ENCODE data around the gene ZSWIM6.
A peak's percentile ranks its signal among the peaks of the same experiment; 100 is the strongest.

The ZSWIM6 gene

GRCh38 chr5:61331407-61332357 lies at the start of gene ZSWIM6:
TSS of gene ZSWIM6 (plus strand) at chr5:61332258. CDS start at chr5:61332273, 15 bp downstream.
- peaks cover 20% of the 10 kb centered on the region for H3K27me3 Mint-ChIP-seq
- peaks cover 9% of the 10 kb centered on the region for H3K36me3 Mint-ChIP-seq (ENCODE audit: low read depth)
- ATAC-seq (peak; percentile 81), DNase-seq (peak; percentile 98)
- no peaks in the 10 kb centered on the region for H3K9me3 Mint-ChIP-seq
- peaks cover 50% of the 10 kb centered on the region for H3K4me1 Mint-ChIP-seq
- peak within 1 kb of the TSS; percentile 80 for H3K27ac Mint-ChIP-seq
- H3K4me3 Mint-ChIP-seq = peak within 1 kb of the TSS; percentile 82

GRCh38 chr5:61283471-61283870 lies 48.6 kb upstream of the ZSWIM6 start:
- no peaks in the 10 kb centered on the region for H3K27me3 Mint-ChIP-seq
- no peak for ATAC-seq
- peaks cover 14% of the 10 kb centered on the region for H3K4me1 Mint-ChIP-seq

GRCh38 chr5:61285531-61285930 lies 46.5 kb upstream of the ZSWIM6 start:
- no peaks in the 10 kb centered on the region for H3K27me3 Mint-ChIP-seq
- no peak overlapping the region for H3K27ac Mint-ChIP-seq
- H3K4me1 Mint-ChIP-seq = peaks cover 8% of the 10 kb centered on the region
- no peaks in the 10 kb centered on the region for H3K9me3 Mint-ChIP-seq
- ATAC-seq (no peak), DNase-seq (no peak)
- no peaks in the 10 kb centered on the region for H3K36me3 Mint-ChIP-seq (ENCODE audit: low read depth)
- H3K4me3 Mint-ChIP-seq = no peak overlapping the region

More at GRCh38 chr5:61283471-61283870, 48.6 kb upstream of the ZSWIM6 start:
- Mint-ChIP-seq H3K9me3 (no peaks in the 10 kb centered on the region), H3K27ac (no peak overlapping the region), H3K4me3 (no peak overlapping the region), H3K36me3 (ENCODE audit: low read depth) (no peaks in the 10 kb centered on the region)
- no peak for DNase-seq

GRCh38 chr5:61286446-61287132 lies 45.5 kb upstream of the ZSWIM6 start:
- no peak for ATAC-seq
- no peak for DNase-seq
- no peaks in the 10 kb centered on the region for H3K9me3 Mint-ChIP-seq
- H3K4me1 Mint-ChIP-seq = no peaks in the 10 kb centered on the region
- H3K36me3 Mint-ChIP-seq (ENCODE audit: low read depth) = no peaks in the 10 kb centered on the region
- no peak overlapping the region for H3K4me3 Mint-ChIP-seq
- H3K27me3 Mint-ChIP-seq = no peaks in the 10 kb centered on the region
- H3K27ac Mint-ChIP-seq = no peak overlapping the region

- H3K36me3 Mint-ChIP-seq (ENCODE audit: low read depth) = no peaks in the 10 kb centered on the region
- DNase-seq (no peak), ATAC-seq (no peak)
Measured at GRCh38 chr5:61287474-61287873, 44.6 kb upstream of the ZSWIM6 start.

GRCh38 chr5:61289241-61289640 lies 42.8 kb upstream of the ZSWIM6 start:
- Mint-ChIP-seq H3K27ac (no peak overlapping the region), H3K27me3 (no peaks in the 10 kb centered on the region), H3K9me3 (no peaks in the 10 kb centered on the region), H3K4me1 (no peaks in the 10 kb centered on the region), H3K4me3 (no peak overlapping the region), H3K36me3 (ENCODE audit: low read depth) (no peaks in the 10 kb centered on the region)
- no peak for ATAC-seq
- no peak for DNase-seq

More at GRCh38 chr5:61287474-61287873, 44.6 kb upstream of the ZSWIM6 start:
- Mint-ChIP-seq H3K27ac (no peak overlapping the region), H3K27me3 (no peaks in the 10 kb centered on the region), H3K4me3 (no peak overlapping the region), H3K4me1 (no peaks in the 10 kb centered on the region), H3K9me3 (no peaks in the 10 kb centered on the region)

- Mint-ChIP-seq H3K4me3 (no peak overlapping the region), H3K36me3 (ENCODE audit: low read depth) (no peaks in the 10 kb centered on the region), H3K9me3 (no peaks in the 10 kb centered on the region), H3K27ac (no peak overlapping the region), H3K27me3 (no peaks in the 10 kb centered on the region), H3K4me1 (no peaks in the 10 kb centered on the region)
- DNase-seq = no peak
- no peak for ATAC-seq
Measured at GRCh38 chr5:61289669-61290306, 42.3 kb upstream of the ZSWIM6 start.

- H3K27ac Mint-ChIP-seq = no peak overlapping the region
- no peaks in the 10 kb centered on the region for H3K9me3 Mint-ChIP-seq
- no peak overlapping the region for H3K4me3 Mint-ChIP-seq
- no peaks in the 10 kb centered on the region for H3K36me3 Mint-ChIP-seq (ENCODE audit: low read depth)
- H3K4me1 Mint-ChIP-seq = no peaks in the 10 kb centered on the region
- no peaks in the 10 kb centered on the region for H3K27me3 Mint-ChIP-seq
- ATAC-seq (no peak), DNase-seq (no peak)
Measured at GRCh38 chr5:61290791-61291210, 41.3 kb upstream of the ZSWIM6 start.

- H3K27ac Mint-ChIP-seq = no peak overlapping the region
- H3K9me3 Mint-ChIP-seq = no peaks in the 10 kb centered on the region
- H3K4me3 Mint-ChIP-seq = no peak overlapping the region
- DNase-seq (no peak), ATAC-seq (no peak)
- H3K4me1 Mint-ChIP-seq = no peaks in the 10 kb centered on the region
- no peaks in the 10 kb centered on the region for H3K27me3 Mint-ChIP-seq
- H3K36me3 Mint-ChIP-seq (ENCODE audit: low read depth) = no peaks in the 10 kb centered on the region
Measured at GRCh38 chr5:61292062-61292657, 39.9 kb upstream of the ZSWIM6 start.

GRCh38 chr5:61293071-61293470 lies 39.0 kb upstream of the ZSWIM6 start:
- DNase-seq (no peak), ATAC-seq (no peak)
- Mint-ChIP-seq H3K27ac (no peak overlapping the region), H3K9me3 (no peaks in the 10 kb centered on the region), H3K4me3 (no peak overlapping the region), H3K27me3 (no peaks in the 10 kb centered on the region), H3K4me1 (no peaks in the 10 kb centered on the region), H3K36me3 (ENCODE audit: low read depth) (no peaks in the 10 kb centered on the region)

GRCh38 chr5:61293873-61294272 lies 38.2 kb upstream of the ZSWIM6 start:
- ATAC-seq (no peak), DNase-seq (no peak)
- H3K4me3 Mint-ChIP-seq = no peak overlapping the region
- no peaks in the 10 kb centered on the region for H3K9me3 Mint-ChIP-seq
- H3K4me1 Mint-ChIP-seq = no peaks in the 10 kb centered on the region
- H3K27ac Mint-ChIP-seq = no peak overlapping the region
- no peaks in the 10 kb centered on the region for H3K27me3 Mint-ChIP-seq
- H3K36me3 Mint-ChIP-seq (ENCODE audit: low read depth) = no peaks in the 10 kb centered on the region

- DNase-seq = no peak
- no peaks in the 10 kb centered on the region for H3K36me3 Mint-ChIP-seq (ENCODE audit: low read depth)
Measured at GRCh38 chr5:61295365-61295764, 36.7 kb upstream of the ZSWIM6 start.

GRCh38 chr5:61298066-61298465 lies 34.0 kb upstream of the ZSWIM6 start:
- DNase-seq (no peak), ATAC-seq (no peak)
- no peaks in the 10 kb centered on the region for H3K27me3 Mint-ChIP-seq
- H3K9me3 Mint-ChIP-seq = no peaks in the 10 kb centered on the region
- H3K36me3 Mint-ChIP-seq (ENCODE audit: low read depth) = no peaks in the 10 kb centered on the region
- no peak overlapping the region for H3K27ac Mint-ChIP-seq
- no peaks in the 10 kb centered on the region for H3K4me1 Mint-ChIP-seq
- H3K4me3 Mint-ChIP-seq = no peak overlapping the region

More at GRCh38 chr5:61295365-61295764, 36.7 kb upstream of the ZSWIM6 start:
- H3K4me1 Mint-ChIP-seq = no peaks in the 10 kb centered on the region
- no peak for ATAC-seq
- no peaks in the 10 kb centered on the region for H3K27me3 Mint-ChIP-seq
- no peak overlapping the region for H3K27ac Mint-ChIP-seq
- no peaks in the 10 kb centered on the region for H3K9me3 Mint-ChIP-seq
- H3K4me3 Mint-ChIP-seq = no peak overlapping the region

GRCh38 chr5:61298580-61298979 lies 33.5 kb upstream of the ZSWIM6 start:
- Mint-ChIP-seq H3K4me3 (no peak overlapping the region), H3K36me3 (ENCODE audit: low read depth) (no peaks in the 10 kb centered on the region), H3K9me3 (no peaks in the 10 kb centered on the region), H3K27me3 (no peaks in the 10 kb centered on the region), H3K4me1 (no peaks in the 10 kb centered on the region), H3K27ac (no peak overlapping the region)
- no peak for DNase-seq
- no peak for ATAC-seq
